Measurements from ENCODE around the gene SDF4. TPM values are rescaled to one million over a fixed set of nuclear protein-coding genes. Genes with fewer than 3 reads are reported as not detected.

SDF4 gene
- total and polyA plus RNA-seq, 2 of the 4 experiments (the other 2 are of a cell fraction) = 57.0 to 250 TPM

DNA sequence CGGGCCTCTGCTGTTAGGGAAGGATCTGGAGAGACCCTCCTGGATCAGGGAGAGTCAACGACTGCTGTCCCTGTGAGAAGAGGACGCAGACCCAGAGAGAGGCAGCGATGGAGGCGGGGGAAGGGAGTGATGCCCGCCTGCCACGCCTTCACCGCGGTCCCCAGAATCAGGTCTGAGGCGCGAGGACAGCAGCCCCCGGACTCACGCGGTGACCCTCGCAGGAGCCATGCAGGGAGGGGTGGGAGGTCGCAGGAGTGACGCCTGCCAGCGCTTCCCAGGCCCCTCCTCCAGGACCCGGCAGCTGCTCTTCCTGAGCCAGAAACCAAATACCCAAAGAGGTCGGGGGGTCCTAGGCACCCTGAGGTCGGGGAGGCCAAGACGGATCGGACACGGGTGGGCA, 11.6 kb downstream of the SDF4 start:
- no peak overlapping the region for H2BK5ac ChIP-seq (ENCODE audit: low read depth, low read length, poor library complexity, severe bottlenecking)
- H3K79me1 ChIP-seq (ENCODE audit: low read depth in 1 of 2, low read length in 2 of 2) = peaks cover 11 to 33% of the 10 kb centered on the region in 2 experiments; a peak in 3 of 4 replicates
- H4K91ac ChIP-seq (ENCODE audit: insufficient read depth, low read depth, low read length) = no peak overlapping the region
- no peak overlapping the region for H2AK5ac ChIP-seq (ENCODE audit: low read depth, low read length)
- H3K4me3 ChIP-seq (ENCODE audit: insufficient read depth, low read depth, low read length) = no peak overlapping the region
- peaks cover 6% of the 10 kb centered on the region for H3K9me1 ChIP-seq (ENCODE audit: insufficient read depth, low read length)
- H2AK9ac ChIP-seq (replicated peaks; ENCODE audit: low read depth, low read length, poor library complexity) = no peak overlapping the region
- H4K5ac ChIP-seq (ENCODE audit: low read depth, low read length) = no peak overlapping the region
- ChIA-PET CTCF (no interaction called here), POLR2A (ENCODE audit: unreplicated experiment) (no interaction called here)
- dilution Hi-C loops (cut with HindIII; ENCODE audit: low sequenced_read_pairs, unreplicated experiment) = no loop called here
- H3K27ac ChIP-seq (ENCODE audit: insufficient read depth, low read length) = no peak overlapping the region
- no peaks in the 10 kb centered on the region for H3K27me3 ChIP-seq (ENCODE audit: control insufficient read depth, insufficient read depth, low read length)
- H3K4ac ChIP-seq (ENCODE audit: low read depth, low read length) = no peak overlapping the region
- DNase-seq (no peak), ATAC-seq (ENCODE audit: low read depth) (no peak)
- BruUV-seq (replicated peaks) = no TSS peak
- H3K4me1 ChIP-seq (ENCODE audit: control insufficient read depth, insufficient read depth, low read length) = no peaks in the 10 kb centered on the region
- intact Hi-C loops (cut with micrococcal nuclease) = no loop called here
- H4K8ac ChIP-seq (ENCODE audit: low read depth in 2 of 2, low read length in 2 of 2) = no peak overlapping the region
- no peak overlapping the region for H2AFZ ChIP-seq (replicated peaks; ENCODE audit: low read length, poor library complexity)
- no peak overlapping the region for H2BK15ac ChIP-seq (ENCODE audit: low read depth, low read length)
- H3K18ac ChIP-seq (ENCODE audit: low read depth, low read length) = no peak overlapping the region
- H3K9me3 ChIP-seq (ENCODE audit: control insufficient read depth, insufficient read depth, low read length) = no peaks in the 10 kb centered on the region
- H4K20me1 ChIP-seq (ENCODE audit: insufficient read depth, low read length) = peaks cover 28% of the 10 kb centered on the region
- H2BK120ac ChIP-seq (ENCODE audit: low read depth, low read length) = no peak overlapping the region
- in situ Hi-C loops (cut with MboI; ENCODE audit: low sequenced_read_pairs) = no loop called here
- H2BK20ac ChIP-seq (ENCODE audit: low read depth, low read length) = no peak overlapping the region
- no peak overlapping the region for H3K9ac ChIP-seq (ENCODE audit: low read depth, low read length)
- 86% methylated on average over 13 of the region's 24 CpGs; no CpG with 5 or more reads in 1 of the 2 experiments for WGBS, 2 experiments (ENCODE audit: extremely low coverage in 2 of 2, insufficient read length in 1 of 2)
- no peak overlapping the region for H3K56ac ChIP-seq (ENCODE audit: extremely low read depth, insufficient read depth, low read length)
- H3K23ac ChIP-seq (ENCODE audit: low read depth, low read length) = no peak overlapping the region
- TF ChIP-seq MXI1 (IDR thresholded peaks at IDR 0.05; ENCODE audit: borderline replicate concordance, low read depth, low read length) (no peak), BHLHE40 (IDR thresholded peaks at IDR 0.05; ENCODE audit: low read depth, low read length) (no peak), NFE2L2 (IDR thresholded peaks at IDR 0.05; ENCODE audit: low read depth, low read length) (no peak), RAD21 (IDR thresholded peaks at IDR 0.05; ENCODE audit: low read length) (no peak)
- TF ChIP-seq, protein P1, sequence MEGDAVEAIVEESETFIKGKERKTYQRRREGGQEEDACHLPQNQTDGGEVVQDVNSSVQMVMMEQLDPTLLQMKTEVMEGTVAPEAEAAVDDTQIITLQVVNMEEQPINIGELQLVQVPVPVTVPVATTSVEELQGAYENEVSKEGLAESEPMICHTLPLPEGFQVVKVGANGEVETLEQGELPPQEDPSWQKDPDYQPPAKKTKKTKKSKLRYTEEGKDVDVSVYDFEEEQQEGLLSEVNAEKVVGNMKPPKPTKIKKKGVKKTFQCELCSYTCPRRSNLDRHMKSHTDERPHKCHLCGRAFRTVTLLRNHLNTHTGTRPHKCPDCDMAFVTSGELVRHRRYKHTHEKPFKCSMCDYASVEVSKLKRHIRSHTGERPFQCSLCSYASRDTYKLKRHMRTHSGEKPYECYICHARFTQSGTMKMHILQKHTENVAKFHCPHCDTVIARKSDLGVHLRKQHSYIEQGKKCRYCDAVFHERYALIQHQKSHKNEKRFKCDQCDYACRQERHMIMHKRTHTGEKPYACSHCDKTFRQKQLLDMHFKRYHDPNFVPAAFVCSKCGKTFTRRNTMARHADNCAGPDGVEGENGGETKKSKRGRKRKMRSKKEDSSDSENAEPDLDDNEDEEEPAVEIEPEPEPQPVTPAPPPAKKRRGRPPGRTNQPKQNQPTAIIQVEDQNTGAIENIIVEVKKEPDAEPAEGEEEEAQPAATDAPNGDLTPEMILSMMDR (conservative IDR thresholded peaks at IDR 0.05; ENCODE audit: low read depth, low read length) = no peak
- H3K36me3 ChIP-seq (ENCODE audit: control insufficient read depth, insufficient read depth, low read length) = peaks cover 73% of the 10 kb centered on the region
- no peak overlapping the region for H3K14ac ChIP-seq (replicated peaks; ENCODE audit: low read depth, low read length)
- H3K4me2 ChIP-seq (ENCODE audit: low read depth, low read length) = no peak overlapping the region

Data from IMR-90 (cell line).